Testis (tissue), 3 donors: ENCODE measurements around the gene KLHL11. TPM values are rescaled to one million over a fixed set of nuclear protein-coding genes. Genes with fewer than 3 reads are reported as not detected.

ENCODE experiments used
- DNase-seq: peaks from one replicate; pipeline ENCODE4 v3.0.0-alpha.2; 2019
- H3K27ac ChIP-seq, 2 donors: fragments of 200-600 bp; sonication (generic); one replicate each; pipeline ENCODE4 v1.5.1; 2019
- H3K27me3 ChIP-seq: fragments of 200-600 bp; sonication (generic); one replicate; pipeline ENCODE4 v1.5.1; 2019
- H3K36me3 ChIP-seq: fragments of 200-600 bp; sonication (generic); one replicate; pipeline ENCODE4 v1.5.1; 2017; ENCODE audit warnings: low read depth; ENCODE audit errors: missing control alignments
- H3K4me1 ChIP-seq: fragments of 200-600 bp; sonication (generic); one replicate; pipeline ENCODE4 v1.5.1; 2019
- H3K4me3 ChIP-seq, 2 donors: fragments of 200-600 bp; sonication (generic); one replicate each; pipeline ENCODE4 v1.5.1; 2017 to 2019
- H3K9me3 ChIP-seq: fragments of 200-600 bp; sonication (generic); one replicate; pipeline ENCODE4 v1.5.1; 2017
- CTCF ChIP-seq, 3 experiments: fragments of 450-650 bp in 2 of 3; fragments of 200-600 bp in 1 of 3; sonication (generic) in 1 of 3; IDR thresholded peaks; one replicate each; pipeline ENCODE4 v1.5.1; 2016 to 2019; ENCODE audit warnings: antibody characterized with exemption in 3 of 3, mild to moderate bottlenecking in 2 of 3, moderate library complexity in 1 of 3
- POLR2A ChIP-seq: fragments of 450-650 bp; IDR thresholded peaks from one replicate; pipeline ENCODE4 v1.6.1; 2017; ENCODE audit warnings: antibody characterized with exemption, mild to moderate bottlenecking, moderate library complexity
- WGBS, 2 donors: methylation state at CpG; one replicate each; pipeline ENCODE4 v1.1.5; 2018; 5-methylcytosine and 5-hydroxymethylcytosine counted together
- intact Hi-C: fragments of 100-400 bp; cut with DNase I; formaldehyde crosslinking; loops from one replicate; pipeline ENCODE4 v1.15.1; 2023; ENCODE audit warnings: low total_unique reads
- polyA plus RNA-seq: library from polyadenylated mRNA; stranded (reverse); fragments of 350-450 nt; fragmentation: Illumina TruSeq; extraction: RNeasy Lipid Tissue Mini Kit (QIAGEN cat#74804); gene quantifications from one replicate; pipeline ENCODE4 v1.2.3, GENCODE V29; 2014; ENCODE audit warnings: low read depth, low replicate concordance; ENCODE audit not compliant: insufficient read depth
- total RNA-seq, 2 donors: library from RNA; depleted of rRNA; stranded (reverse); fragments of >200 nt; gene quantifications; one replicate each; pipeline ENCODE4 v1.2.3, GENCODE V29; 2016

The KLHL11 gene
- total and polyA plus RNA-seq, 3 donors from 2014 or later: 28.2 to 70.2 (median 61.3) TPM

- peaks cover 8% of the 10 kb centered on the region for H3K4me1 ChIP-seq
- no peaks in the 10 kb centered on the region for H3K9me3 ChIP-seq
- intact Hi-C loops: no loop called here
- no peaks in the 10 kb centered on the region for H3K27me3 ChIP-seq
- WGBS, 2 donors: 81 to 88% methylated on average over 1 of the region's 1 CpG
- no peak for DNase-seq
- no peak for TF ChIP-seq CTCF (IDR thresholded peaks at IDR 0.05)
- no peak for TF ChIP-seq POLR2A
- no peak overlapping the region for H3K4me3 ChIP-seq
- no peak overlapping the region for H3K27ac ChIP-seq
- no peaks in the 10 kb centered on the region for H3K36me3 ChIP-seq
Measured at GRCh38 chr17:41912925-41913324, 47.7 kb upstream of the KLHL11 start.

GRCh38 chr17:41910701-41911391 is 45.6 kb upstream of the KLHL11 start:
- Histone ChIP-seq H3K36me3 (no peaks in the 10 kb centered on the region), H3K9me3 (no peaks in the 10 kb centered on the region), H3K27ac (no peak overlapping the region), H3K27me3 (no peaks in the 10 kb centered on the region), H3K4me1 (no peaks in the 10 kb centered on the region), H3K4me3 (no peak overlapping the region)
- intact Hi-C loops: no loop called here
- no peak for TF ChIP-seq CTCF (IDR thresholded peaks at IDR 0.05)
- no peak for TF ChIP-seq POLR2A
- no peak for DNase-seq
- 92 to 93% methylated on average over 12 to 13 of the region's 13 CpGs for WGBS, 2 donors

GRCh38 chr17:41909088-41909487 is 43.9 kb upstream of the KLHL11 start:
- 93% methylated on average over 13 of the region's 13 CpGs for WGBS, 2 donors
- Histone ChIP-seq H3K4me1 (no peaks in the 10 kb centered on the region), H3K27me3 (no peaks in the 10 kb centered on the region), H3K9me3 (no peaks in the 10 kb centered on the region), H3K36me3 (no peaks in the 10 kb centered on the region), H3K4me3 (no peak overlapping the region), H3K27ac (no peak overlapping the region)
- no peak for TF ChIP-seq CTCF (IDR thresholded peaks at IDR 0.05)
- TF ChIP-seq POLR2A: no peak
- DNase-seq: no peak
- intact Hi-C loops: no loop called here

- Histone ChIP-seq H3K4me1 (no peaks in the 10 kb centered on the region), H3K27me3 (no peaks in the 10 kb centered on the region), H3K27ac (no peak overlapping the region), H3K4me3 (no peak overlapping the region), H3K36me3 (no peaks in the 10 kb centered on the region), H3K9me3 (no peaks in the 10 kb centered on the region)
- TF ChIP-seq CTCF (IDR thresholded peaks at IDR 0.05) (no peak), POLR2A (no peak)
- DNase-seq: no peak
- intact Hi-C loops: no loop called here
- WGBS, 2 donors: 89 to 93% methylated on average over 14 of the region's 14 CpGs
Measured at GRCh38 chr17:41907633-41908539, 42.7 kb upstream of the KLHL11 start.
